Measurements from ENCODE around the gene RFT1.

GRCh38 chr3:53154881-53155285, 24.6 kb upstream of the RFT1 start:
- TF ChIP-seq POLR2A (IDR thresholded peaks at IDR 0.05; ENCODE audit: low read length) (no peak), GATA1 (IDR thresholded peaks at IDR 0.05; ENCODE audit: low read depth, low read length) (no peak)

Measured in erythroblast (primary cell).